ENCODE results near the gene LAMC3.

LAMC3 gene

DNA sequence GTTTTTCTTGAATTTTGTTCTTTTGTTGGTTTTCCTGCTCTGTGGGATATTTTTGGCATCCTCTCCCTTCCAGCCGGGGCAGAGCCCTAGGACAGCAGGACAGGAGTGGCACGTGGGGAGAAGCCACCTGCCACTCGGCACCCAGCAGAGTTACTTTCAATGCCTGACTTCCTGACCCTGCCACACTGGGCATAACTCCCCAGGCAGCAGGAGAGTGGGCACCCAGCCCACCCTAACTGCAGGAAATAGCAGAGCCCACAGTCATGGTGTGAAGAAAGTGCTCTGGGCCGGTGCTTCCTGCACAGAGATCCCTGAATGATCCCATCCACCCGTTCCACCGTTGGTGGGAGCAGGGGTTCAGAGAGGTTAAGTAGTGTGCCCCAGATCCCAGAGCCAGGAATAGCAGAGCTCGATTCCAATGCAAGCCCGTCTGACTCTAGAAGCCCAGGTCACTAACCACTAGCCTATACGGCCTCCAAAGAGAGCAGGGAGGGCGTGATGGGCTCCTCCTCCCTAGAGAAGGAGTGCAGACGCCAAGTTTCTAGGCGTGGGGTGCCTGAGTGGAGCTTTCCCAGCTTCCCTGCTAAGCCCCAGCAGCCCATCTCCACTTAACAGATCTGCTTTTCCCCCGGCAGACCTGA is 108.3 kb downstream of the LAMC3 start:
- no peak; the same call in 2 of the 3 replicates for ATAC-seq
- TF ChIP-seq PPARA (CRISPR knock-in tag; IDR thresholded peaks at IDR 0.05; ENCODE audit: borderline replicate concordance) (no peak), ZNF565 (CRISPR knock-in tag; conservative IDR thresholded peaks at IDR 0.05; ENCODE audit: low read depth) (no peak), SNAI2 (CRISPR knock-in tag; IDR thresholded peaks at IDR 0.05) (no peak), CREB5 (CRISPR knock-in tag; IDR thresholded peaks at IDR 0.05; ENCODE audit: low read depth) (no peak), TOX (CRISPR knock-in tag; IDR thresholded peaks at IDR 0.05; ENCODE audit: borderline replicate concordance) (no peak), ZFP30 (CRISPR knock-in tag; IDR thresholded peaks at IDR 0.05) (no peak), ZFP3 (CRISPR knock-in tag; IDR thresholded peaks at IDR 0.05) (no peak), ZNF70 (CRISPR knock-in tag; IDR thresholded peaks at IDR 0.05) (no peak), ISL1 (CRISPR knock-in tag; IDR thresholded peaks at IDR 0.05) (no peak), POU6F1 (CRISPR knock-in tag; IDR thresholded peaks at IDR 0.05; ENCODE audit: borderline replicate concordance, low read depth) (no peak), CSDC2 (CRISPR knock-in tag; IDR thresholded peaks at IDR 0.05) (no peak), GLIS3 (CRISPR knock-in tag; IDR thresholded peaks at IDR 0.05) (no peak), OSR1 (CRISPR knock-in tag; IDR thresholded peaks at IDR 0.05) (no peak)
- TF ChIP-seq, protein P1, sequence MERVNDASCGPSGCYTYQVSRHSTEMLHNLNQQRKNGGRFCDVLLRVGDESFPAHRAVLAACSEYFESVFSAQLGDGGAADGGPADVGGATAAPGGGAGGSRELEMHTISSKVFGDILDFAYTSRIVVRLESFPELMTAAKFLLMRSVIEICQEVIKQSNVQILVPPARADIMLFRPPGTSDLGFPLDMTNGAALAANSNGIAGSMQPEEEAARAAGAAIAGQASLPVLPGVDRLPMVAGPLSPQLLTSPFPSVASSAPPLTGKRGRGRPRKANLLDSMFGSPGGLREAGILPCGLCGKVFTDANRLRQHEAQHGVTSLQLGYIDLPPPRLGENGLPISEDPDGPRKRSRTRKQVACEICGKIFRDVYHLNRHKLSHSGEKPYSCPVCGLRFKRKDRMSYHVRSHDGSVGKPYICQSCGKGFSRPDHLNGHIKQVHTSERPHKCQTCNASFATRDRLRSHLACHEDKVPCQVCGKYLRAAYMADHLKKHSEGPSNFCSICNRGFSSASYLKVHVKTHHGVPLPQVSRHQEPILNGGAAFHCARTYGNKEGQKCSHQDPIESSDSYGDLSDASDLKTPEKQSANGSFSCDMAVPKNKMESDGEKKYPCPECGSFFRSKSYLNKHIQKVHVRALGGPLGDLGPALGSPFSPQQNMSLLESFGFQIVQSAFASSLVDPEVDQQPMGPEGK (CRISPR knock-in tag; IDR thresholded peaks at IDR 0.05; ENCODE audit: borderline replicate concordance): no peak

- ATAC-seq: no peak
- no peak for TF ChIP-seq TSHZ2 (CRISPR knock-in tag; IDR thresholded peaks at IDR 0.05)
- TF ChIP-seq PPARA (CRISPR knock-in tag; IDR thresholded peaks at IDR 0.05; ENCODE audit: borderline replicate concordance): no peak
- no peak for TF ChIP-seq ZNF565 (CRISPR knock-in tag; conservative IDR thresholded peaks at IDR 0.05; ENCODE audit: low read depth)
- TF ChIP-seq ARNTL (CRISPR knock-in tag; IDR thresholded peaks at IDR 0.05; ENCODE audit: borderline replicate concordance, low read depth): no peak
- no peak for TF ChIP-seq OSR1 (CRISPR knock-in tag; IDR thresholded peaks at IDR 0.05)
- no peak for TF ChIP-seq CSDC2 (CRISPR knock-in tag; IDR thresholded peaks at IDR 0.05)
- TF ChIP-seq ESRRG (CRISPR knock-in tag; IDR thresholded peaks at IDR 0.05): no peak
- TF ChIP-seq, protein P2, sequence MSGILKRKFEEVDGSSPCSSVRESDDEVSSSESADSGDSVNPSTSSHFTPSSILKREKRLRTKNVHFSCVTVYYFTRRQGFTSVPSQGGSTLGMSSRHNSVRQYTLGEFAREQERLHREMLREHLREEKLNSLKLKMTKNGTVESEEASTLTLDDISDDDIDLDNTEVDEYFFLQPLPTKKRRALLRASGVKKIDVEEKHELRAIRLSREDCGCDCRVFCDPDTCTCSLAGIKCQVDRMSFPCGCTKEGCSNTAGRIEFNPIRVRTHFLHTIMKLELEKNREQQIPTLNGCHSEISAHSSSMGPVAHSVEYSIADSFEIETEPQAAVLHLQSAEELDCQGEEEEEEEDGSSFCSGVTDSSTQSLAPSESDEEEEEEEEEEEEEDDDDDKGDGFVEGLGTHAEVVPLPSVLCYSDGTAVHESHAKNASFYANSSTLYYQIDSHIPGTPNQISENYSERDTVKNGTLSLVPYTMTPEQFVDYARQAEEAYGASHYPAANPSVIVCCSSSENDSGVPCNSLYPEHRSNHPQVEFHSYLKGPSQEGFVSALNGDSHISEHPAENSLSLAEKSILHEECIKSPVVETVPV (CRISPR knock-in tag; IDR thresholded peaks at IDR 0.05): no peak
- no peak for TF ChIP-seq ZC3H10 (CRISPR knock-in tag; IDR thresholded peaks at IDR 0.05)
Observed at GRCh38 chr9:131117762-131118145, 108.8 kb downstream of the LAMC3 start.

DNA sequence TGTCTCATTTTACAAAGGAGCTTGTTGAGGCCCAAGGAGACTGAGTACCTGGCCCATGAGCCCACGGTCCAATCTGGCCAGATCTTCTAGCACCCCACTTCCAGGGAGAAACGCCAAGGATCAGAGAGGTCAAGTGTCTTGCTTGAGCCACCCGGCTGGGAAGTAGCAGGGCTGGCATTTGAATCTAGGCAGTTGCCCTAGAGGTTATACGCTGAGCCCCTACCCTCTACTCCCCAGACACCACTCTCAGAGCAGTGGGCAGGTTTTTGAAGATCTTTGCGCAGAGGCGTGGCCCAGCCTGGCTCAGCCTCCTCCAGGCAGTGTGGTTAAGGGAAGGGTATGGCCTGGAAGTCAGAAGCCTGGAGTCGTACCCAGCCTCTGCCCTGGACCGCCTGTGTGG is 110.6 kb downstream of the LAMC3 start:
- no peak for TF ChIP-seq ZNF70 (CRISPR knock-in tag; IDR thresholded peaks at IDR 0.05)
- no peak for TF ChIP-seq CSDC2 (CRISPR knock-in tag; IDR thresholded peaks at IDR 0.05)
- no peak for TF ChIP-seq BACH2 (CRISPR knock-in tag; IDR thresholded peaks at IDR 0.05; ENCODE audit: borderline replicate concordance)
- TF ChIP-seq SNAI2 (CRISPR knock-in tag; IDR thresholded peaks at IDR 0.05): no peak
- no peak for TF ChIP-seq ZC3H10 (CRISPR knock-in tag; IDR thresholded peaks at IDR 0.05)
- no peak for TF ChIP-seq ESRRG (CRISPR knock-in tag; IDR thresholded peaks at IDR 0.05)
- no peak for TF ChIP-seq TSHZ2 (CRISPR knock-in tag; IDR thresholded peaks at IDR 0.05)
- no peak for TF ChIP-seq RARB (CRISPR knock-in tag; IDR thresholded peaks at IDR 0.05)
- ATAC-seq: no peak
